Stimulated activated CD4-positive, alpha-beta T cell treated with anti-CD3 and anti-CD28 coated beads, Interleukin-15, amount 100 ng/mL, for 1 hour (primary cell): ENCODE results near the gene PLPPR3.

Experiments used
- DNase-seq, 2 donors: peaks; one replicate each; pipeline ENCODE4 v3.0.0-alpha.2; 2020; ENCODE audit warnings: low read depth in 1 of 2, low spot score in 1 of 2

PLPPR3 gene, protein sequence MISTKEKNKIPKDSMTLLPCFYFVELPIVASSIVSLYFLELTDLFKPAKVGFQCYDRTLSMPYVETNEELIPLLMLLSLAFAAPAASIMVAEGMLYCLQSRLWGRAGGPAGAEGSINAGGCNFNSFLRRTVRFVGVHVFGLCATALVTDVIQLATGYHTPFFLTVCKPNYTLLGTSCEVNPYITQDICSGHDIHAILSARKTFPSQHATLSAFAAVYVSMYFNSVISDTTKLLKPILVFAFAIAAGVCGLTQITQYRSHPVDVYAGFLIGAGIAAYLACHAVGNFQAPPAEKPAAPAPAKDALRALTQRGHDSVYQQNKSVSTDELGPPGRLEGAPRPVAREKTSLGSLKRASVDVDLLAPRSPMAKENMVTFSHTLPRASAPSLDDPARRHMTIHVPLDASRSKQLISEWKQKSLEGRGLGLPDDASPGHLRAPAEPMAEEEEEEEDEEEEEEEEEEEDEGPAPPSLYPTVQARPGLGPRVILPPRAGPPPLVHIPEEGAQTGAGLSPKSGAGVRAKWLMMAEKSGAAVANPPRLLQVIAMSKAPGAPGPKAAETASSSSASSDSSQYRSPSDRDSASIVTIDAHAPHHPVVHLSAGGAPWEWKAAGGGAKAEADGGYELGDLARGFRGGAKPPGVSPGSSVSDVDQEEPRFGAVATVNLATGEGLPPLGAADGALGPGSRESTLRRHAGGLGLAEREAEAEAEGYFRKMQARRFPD

DNA sequence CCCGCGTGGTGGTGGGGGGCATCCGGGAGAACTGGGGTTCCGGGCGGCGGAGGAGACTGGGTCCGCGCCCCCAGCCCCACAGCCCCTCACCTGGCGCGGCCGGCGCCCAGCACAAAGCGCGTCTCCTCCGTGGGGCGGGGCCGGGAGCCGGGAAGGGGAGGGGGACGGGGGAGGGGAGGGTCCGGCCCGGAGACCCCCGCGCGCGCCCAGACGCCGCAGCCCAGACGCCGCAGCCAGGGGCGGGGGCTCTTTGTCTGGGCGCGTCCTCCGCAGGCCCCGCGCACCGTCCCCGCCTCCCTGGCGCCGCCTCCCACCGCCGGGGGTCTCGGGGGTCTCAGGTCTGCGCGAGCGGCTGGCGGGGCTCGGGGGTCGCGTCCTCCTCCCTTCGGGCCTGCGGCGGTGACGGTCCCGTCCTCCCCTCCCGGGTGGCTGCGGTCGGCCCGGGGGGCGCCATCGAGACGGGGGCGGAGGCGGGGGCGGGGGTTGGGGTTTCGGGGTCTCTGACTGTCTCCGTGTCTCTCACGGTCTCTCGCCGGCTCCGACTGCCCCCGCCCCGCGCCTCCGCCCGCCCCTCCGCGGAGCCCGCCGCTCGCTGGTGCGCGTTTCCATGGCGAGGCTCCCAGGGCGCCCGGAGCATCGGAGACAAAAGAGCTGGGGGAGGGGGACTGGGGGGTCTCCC, at the start of gene PLPPR3:
Gene PLPPR3, minus strand, starts transcription at position 131 of the 679 bp plus-strand sequence. CDS start 396 bp downstream, outside the sequence.
- no peak for DNase-seq

DNA sequence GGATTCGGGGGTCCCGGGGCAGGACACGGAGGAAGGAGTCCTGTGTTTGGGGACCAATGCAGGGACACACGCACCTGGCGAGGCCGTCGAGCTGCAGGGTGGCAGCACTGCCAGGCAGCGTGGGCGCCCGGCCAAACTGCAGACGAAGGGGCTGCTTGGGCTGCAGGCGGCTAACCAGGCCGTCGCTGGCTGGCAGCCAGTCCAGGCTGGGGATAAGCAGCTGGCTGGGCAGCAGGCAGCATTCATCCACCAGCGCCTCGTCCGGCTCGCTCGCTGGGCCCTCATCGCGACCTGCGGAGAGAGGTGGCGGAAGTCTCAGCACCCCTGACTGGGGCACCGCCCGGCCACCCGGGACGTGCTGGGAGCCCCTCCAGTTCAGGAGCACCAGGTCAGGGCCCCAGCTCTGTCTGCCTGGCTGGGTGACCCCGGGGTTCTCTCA, 49.2 kb upstream of the PLPPR3 start:
- DNase-seq: no peak

DNA sequence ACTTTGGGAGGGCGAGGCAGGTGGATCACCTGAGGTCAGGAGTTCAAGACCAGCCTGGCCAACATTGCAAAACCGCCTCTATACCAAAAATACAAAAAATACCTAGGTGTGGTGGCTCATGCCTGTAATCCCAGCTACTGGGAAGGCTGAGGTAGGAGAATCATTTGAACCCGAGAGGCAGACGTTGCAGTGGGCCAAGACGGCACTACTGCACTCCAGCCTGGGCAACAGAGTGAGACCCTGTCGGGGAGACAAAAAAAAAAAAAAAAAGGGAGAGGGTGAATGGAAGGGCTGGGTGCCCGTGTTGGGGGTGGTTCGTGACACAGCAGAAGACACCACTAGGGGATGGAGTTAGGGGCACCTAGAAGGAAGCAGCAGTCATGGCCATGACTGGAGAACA, 48.6 kb upstream of the PLPPR3 start:
- no peak for DNase-seq

DNA sequence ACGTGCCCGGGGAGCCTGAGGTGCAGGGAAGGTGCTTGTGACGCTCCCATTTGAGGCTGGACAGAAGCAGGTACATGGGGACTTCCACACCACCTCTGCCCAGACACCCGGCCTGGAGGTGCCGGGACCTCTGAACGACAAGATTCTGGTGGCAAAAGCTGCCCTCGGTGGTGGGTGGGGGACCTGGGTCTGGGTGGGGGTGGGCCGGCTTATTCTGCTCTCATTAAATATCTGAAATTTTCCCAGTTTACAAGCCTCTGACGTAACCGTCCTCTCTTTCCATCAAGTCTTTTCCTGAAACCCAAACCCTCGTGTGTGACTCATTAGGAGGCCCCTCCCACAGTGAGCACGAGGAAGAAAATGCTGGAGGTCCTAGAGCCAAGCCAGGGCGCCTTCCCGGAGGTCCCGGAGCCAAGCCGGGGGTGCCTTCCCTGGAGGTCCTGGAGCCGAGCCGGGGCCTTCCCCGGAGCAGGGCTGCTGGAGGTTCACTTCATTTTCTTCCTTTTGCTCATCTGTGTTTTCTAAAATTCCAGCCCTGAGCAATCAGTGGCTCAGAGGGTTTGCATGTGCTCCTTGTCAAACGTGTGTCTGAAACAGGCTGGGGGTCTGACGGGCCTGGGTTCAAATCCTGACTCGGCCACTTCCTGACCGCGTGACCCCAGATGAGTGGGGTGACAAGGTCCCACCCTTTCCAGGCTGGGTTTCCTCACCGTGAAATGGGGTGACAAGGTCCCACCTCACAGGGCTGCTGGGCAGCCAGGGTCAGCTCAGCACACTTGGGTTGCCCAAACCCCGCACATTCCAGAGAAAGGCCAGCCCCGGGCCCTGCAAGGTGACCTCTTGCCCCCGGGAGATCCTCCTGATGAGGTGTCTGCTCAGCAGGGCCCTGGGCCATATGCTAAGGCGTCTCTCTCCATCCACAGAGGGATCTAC, 47.8 kb upstream of the PLPPR3 start:
- no peak for DNase-seq

DNA sequence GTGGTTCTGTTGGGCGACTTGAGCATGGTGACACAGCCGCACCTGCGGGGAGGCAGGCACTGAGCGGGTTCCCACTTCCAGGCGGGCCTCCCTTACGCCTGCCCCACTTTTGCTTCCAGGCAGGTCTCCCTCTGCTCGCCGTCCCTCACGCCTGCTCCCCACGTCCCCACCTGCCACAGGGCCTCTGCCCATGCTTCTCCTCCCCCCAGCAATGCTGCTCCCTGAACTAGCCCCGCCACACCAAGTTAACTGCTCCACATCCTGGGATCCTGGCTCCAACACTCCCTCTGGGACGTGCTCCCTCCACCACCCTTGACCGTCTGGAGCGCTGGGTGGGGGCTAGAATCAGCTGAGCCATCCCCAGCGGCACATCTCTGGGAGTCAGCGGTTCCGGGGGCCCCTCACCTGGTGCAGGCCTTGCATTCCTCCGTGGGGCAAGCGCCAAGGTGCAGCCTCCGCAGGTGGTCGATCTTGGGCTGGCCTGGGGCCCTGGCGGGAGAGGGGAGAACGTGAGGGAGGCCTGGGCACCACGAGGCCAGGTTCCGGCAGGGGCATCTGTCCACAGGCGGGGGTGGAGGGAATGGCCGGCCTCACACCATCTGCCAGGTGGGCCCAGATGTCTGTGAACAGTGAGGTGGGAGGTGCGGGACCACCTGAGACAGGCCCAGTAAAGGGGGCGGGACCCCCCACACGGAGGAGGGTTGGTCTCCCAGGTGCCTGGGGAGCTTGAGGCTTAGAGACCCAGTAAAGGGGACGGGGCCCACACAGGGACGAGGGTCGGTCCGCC, 46.9 kb upstream of the PLPPR3 start:
- DNase-seq: no peak

DNA sequence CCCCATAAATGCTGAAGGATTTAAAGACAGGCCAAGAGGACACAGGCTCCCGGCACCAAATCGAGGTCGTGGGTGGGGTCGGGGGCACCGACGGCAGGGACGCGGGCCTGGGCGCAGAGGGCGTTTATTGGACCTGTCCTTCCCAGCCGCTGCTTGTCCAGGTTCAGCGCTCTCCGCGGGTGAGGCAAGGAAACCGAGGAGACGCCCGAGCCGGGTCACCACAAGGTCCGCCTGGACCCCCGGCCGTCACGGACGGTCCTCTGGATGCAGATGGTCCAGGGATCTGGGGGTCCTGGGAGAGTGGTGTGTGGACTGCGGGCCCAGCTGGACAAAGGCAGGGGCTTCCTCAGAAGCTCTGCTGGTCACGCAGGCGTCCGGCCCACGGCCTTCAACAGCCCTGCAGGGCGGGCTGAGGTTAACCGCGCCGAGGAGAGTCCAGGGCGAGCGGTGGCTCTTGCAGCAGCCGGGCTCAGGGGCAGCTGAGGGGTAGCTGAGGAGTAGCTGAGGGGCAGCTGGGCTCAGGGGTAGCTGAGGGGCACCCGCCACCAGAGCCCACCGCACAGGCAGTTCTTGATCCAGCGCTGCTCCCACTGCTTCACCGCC, 46.2 kb upstream of the PLPPR3 start:
- no peak for DNase-seq

DNA sequence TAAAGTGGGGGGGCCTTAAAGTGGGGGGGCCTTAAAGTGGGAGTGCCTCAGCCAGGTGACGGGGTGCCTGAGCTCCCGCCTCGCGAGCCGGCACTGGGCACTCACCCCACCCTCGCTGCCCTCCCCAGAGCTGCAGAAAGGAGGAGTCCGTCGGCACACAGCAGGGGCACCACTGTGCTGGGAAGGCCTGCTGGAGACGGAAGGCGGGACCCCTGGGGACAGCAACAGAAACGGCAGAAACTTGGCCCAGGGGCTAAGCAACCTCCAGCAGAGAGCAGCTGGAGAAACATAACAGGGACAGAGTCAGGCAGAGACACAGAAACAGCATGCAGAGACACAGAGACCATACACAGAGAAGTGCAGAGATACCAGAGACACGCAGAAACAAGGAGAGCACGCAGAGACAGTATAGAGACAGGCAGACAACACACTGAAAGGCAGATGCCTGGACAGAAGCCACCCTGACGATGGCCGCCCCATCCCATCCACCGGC, 45.6 kb upstream of the PLPPR3 start:
- DNase-seq: no peak

DNA sequence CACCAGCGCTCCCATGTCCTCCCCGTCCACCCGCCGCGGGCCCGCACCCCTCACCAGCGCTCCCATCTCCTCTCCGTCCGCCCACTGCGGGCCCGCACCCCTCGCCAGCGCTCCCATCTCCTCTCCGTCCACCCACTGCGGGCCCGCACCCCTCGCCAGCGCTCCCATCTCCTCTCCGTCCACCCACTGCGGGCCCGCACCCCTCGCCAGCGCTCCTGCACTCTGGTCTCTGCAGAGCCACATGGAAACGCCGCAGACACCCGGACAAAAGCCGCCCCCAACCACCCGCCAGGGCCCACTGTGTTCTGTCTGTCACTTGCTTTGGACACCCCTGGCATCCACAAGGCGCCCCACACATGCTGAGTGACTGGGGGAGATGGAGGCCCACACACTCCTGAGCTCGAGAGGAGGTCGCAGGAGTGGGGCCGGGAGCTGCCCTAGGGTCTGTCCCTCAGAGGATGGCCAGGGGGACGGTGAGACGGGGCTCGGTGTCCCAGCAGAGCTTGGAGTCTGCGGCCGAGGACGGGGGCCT, 45.1 kb upstream of the PLPPR3 start:
- no peak for DNase-seq

DNA sequence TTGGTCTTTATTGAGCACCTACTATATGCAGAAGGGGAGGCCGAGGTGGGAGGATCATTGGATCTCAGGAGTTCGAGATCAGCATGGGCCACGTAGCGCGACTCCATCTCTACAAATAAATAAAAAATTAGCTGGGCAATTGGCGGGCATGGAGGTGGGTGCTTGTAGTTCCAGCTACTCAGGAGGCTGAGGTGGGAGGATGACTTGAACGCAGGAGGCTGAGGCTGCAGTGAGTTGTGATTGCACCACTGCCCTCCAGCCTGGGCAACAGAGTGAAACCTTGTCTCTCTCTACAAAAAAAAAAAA, 41.5 kb upstream of the PLPPR3 start:
- no peak for DNase-seq

DNA sequence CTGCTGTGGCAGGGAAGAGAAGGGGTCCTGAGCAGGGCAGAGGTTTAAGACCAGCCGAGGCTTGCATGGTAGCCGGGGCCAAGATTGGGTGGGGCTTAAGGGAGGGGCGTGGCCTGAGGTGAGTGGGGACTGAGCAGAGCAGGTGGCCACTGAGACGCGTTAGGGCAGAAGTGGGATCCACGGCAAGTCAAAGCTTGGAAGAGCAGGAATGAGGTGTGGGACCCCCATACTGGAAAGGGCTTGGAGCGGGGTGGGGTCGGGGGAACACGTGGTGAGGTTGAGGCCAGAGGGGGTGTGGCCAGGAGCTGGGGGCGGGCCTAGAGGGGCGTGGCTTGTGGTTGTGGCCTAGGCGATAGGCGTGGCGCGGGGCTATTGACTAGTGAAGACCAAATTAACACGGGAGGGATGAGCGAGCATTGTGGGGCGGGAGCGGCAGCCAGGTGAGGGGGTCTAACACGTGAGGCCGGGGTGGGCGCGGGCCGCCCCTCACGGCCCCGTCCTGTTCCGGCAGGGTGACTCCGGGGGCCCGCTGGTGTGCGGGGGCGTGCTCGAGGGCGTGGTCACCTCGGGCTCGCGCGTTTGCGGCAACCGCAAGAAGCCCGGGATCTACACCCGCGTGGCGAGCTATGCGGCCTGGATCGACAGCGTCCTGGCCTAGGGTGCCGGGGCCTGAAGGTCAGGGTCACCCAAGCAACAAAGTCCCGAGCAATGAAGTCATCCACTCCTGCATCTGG, 41.0 kb upstream of the PLPPR3 start:
- DNase-seq: peak; percentile 66 to 67

DNA sequence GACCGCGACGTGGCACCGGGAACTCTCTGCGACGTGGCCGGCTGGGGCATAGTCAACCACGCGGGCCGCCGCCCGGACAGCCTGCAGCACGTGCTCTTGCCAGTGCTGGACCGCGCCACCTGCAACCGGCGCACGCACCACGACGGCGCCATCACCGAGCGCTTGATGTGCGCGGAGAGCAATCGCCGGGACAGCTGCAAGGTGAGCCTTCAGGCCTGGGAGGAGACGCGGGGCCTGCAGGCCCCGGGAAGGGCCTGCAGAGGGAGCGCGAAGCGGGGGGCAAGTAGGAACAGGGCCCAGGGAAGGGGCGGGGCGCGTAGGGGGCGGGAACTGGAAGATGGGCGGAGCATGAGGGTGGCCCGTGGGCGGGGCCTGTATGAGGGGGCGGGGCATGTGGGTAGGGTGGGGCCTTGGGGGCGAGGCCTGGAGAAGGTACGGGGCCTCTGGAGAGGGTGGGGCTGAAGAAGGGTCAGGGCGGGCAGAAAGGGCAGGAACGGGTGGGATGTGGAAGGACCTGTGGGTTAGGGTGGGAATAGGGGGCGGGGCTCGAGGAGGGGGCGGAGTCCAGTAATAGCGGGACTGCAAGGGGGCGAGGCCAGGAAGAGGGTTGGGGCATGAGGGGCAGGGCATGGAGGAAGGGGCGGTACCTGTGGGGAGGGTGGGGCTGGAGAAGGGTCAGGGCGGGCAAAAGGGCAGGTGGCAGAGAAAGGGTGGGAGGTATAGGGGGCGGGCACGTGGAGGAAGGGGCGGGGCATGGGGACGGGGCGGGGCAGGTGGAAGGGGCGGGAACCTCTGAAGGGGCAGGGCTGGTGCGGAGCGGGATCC, 40.2 kb upstream of the PLPPR3 start:
- DNase-seq: peak; percentile 36 to 54

DNA sequence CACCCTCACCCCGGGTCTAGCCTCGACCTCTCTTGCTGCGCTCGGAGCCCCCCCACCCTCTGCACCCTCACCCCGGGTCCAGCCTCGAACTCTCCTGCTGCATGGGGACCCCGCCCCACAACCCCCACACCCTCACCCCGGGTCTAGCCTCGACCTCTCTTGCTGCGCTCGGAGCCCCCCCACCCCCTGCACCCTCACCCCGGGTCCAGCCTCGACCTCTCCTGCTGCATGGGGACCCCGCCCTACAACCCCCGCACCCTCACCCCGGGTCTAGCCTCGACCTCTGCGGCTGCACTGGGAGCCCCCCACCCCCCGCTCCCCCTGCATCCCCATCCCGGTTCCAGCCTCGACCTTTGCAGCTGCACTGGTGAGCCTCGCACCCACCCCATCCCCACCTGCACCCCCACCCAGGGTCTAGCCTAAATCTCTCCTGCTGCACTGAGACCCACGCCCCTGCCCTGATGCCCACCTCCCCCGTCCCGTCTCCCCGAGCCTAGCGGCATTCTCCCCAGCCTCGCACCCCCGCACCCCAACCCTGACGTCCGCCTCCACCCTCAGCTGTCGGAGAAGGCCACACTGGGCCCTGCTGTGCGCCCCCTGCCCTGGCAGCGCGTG, 39.5 kb upstream of the PLPPR3 start:
- DNase-seq: no peak

DNA sequence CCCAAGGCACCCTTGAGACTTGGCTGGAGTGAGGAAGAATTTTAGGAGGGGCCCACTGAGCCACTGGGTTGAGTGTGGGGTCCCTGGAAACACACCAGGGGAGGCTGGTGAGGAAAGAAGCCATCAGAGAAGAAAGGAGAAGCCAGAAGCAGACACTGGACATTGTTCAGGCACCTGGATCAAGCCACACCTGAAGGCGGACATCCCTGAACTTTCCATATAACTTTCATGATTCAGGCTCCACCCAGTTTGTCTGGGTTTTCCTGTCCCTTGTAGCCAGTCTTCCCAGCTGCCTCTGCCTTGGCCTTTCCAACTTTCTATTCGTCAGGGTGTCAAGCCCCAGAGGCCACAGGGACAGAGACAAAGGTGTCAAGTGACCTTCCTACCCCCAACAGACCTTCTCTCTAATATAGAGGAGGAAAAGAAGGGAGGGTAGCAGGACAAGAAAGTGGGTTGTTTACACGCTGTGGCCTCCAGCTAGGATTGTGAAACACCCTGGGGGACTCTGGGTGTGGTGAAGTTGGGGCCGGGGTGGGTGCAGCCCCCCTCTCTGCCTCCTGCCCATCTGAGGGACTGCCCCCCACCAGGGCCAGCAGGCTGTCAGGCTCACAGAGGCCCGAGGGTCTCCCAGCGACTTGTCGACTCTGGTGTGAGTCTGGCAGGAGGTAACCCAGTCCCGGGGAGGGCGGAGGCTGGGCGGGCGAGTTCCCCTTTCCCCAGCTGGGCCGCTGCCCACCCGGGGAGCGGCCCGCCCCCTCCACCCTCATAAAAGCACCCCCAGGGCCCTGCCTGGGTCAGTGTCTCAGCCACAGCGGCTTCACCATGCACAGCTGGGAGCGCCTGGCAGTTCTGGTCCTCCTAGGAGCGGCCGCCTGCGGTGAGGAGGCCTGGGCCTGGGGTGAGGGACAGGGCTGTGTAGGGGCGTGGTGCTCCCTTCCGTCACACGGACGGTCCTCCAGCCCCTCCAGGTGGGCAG, 37.4 kb upstream of the PLPPR3 start, which contains the start of gene CFD:
Gene CFD, plus strand, starts transcription at position 797 of the 976 bp plus-strand sequence. Its CDS starts 26 bp downstream, at position 823.
- no peak for DNase-seq

DNA sequence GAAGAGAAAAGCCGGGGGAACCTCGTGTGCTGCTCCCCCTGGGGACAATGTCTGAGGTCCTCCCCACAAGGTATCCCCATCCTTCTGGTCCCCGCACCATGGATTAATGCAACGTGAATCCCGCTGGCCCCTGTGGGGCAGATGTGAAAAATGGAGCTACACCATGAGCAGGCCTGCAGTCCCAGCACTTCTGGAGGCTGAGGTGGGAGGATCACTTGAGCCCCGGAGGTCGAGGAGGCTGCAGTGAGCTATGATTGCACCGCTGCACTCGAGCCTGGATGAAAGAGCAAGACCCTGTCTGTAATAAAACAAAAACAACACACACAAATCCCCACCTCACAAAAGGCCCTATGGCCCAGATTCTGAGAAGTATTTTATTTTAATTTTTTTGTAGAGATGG, 36.5 kb upstream of the PLPPR3 start:
- no peak for DNase-seq

DNA sequence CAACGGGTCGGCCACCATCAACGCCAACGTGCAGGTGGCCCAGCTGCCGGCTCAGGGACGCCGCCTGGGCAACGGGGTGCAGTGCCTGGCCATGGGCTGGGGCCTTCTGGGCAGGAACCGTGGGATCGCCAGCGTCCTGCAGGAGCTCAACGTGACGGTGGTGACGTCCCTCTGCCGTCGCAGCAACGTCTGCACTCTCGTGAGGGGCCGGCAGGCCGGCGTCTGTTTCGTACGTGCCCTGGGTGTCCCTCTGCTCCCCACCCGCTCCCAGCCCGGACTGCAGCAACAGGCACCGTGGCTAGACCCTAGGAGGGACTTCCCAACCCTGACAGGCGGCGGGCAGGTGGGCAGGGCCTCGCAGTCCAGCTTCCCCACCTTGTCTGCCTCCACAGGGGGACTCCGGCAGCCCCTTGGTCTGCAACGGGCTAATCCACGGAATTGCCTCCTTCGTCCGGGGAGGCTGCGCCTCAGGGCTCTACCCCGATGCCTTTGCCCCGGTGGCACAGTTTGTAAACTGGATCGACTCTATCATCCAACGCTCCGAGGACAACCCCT, 33.9 kb upstream of the PLPPR3 start:
- DNase-seq: no peak

DNA sequence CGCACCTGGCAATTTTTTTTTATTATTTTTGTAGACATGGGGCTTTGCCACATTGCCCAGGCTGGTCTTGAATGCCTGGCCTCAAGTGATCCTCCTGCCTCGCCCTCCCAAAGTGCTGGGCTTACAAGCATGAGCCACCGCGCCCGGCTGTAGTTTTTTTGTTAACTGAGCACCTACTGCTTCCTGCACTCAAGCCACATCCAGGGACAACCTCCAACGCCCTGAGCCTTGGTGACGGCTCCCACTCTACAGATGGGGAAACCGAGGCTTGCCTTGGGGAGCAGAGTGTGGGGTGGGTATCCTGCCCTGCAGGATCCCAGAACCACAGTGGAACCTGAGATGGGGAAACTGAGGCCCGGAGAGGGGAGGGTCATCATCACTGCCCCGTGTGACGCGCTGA, 33.4 kb upstream of the PLPPR3 start:
- DNase-seq: no peak
